Smooth muscle cell (in vitro differentiated cells): ENCODE data around the gene ZNF276. TPM values are rescaled to one million over a fixed set of nuclear protein-coding genes. Genes with fewer than 3 reads are reported as not detected.
"Not testable (repeated sequence)": the region's sequence is repeated elsewhere in the genome, so short reads cannot be mapped to it uniquely, and the experiment has no call there.

ENCODE experiments used
- DNase-seq: peaks from one replicate; lab custom pipeline; 2025; ENCODE audit not compliant: unreplicated experiment; lab: John Stamatoyannopoulos, UW
- H2AFZ ChIP-seq: fragments of 200-600 bp; sonication (generic); 2 replicates; pipeline ENCODE4 v1.6.0; 2016; ENCODE audit warnings: antibody characterized with exemption, low read depth, mild to moderate bottlenecking
- H3F3A ChIP-seq: fragments of 200-600 bp; sonication (generic); 2 replicates; pipeline ENCODE4 v1.6.0; 2017; ENCODE audit warnings: antibody characterized with exemption, low read depth
- H3K27ac ChIP-seq: fragments of 200-600 bp; sonication (generic); 2 replicates; pipeline ENCODE4 v1.5.1; 2016; ENCODE audit warnings: low read depth, mild to moderate bottlenecking
- H3K27me3 ChIP-seq: fragments of 200-600 bp; sonication (generic); 2 replicates; pipeline ENCODE4 v1.6.1; 2016; ENCODE audit warnings: low read depth, mild to moderate bottlenecking
- H3K36me3 ChIP-seq: fragments of 200-600 bp; sonication (generic); 2 replicates; pipeline ENCODE4 v1.5.1; 2016; ENCODE audit warnings: low read depth
- H3K4me1 ChIP-seq: fragments of 200-600 bp; sonication (generic); 2 replicates; pipeline ENCODE4 v1.5.1; 2016; ENCODE audit warnings: low read depth
- H3K4me2 ChIP-seq: fragments of 200-600 bp; sonication (generic); 2 replicates; pipeline ENCODE4 v1.6.0; 2016; ENCODE audit warnings: mild to moderate bottlenecking
- H3K4me3 ChIP-seq: fragments of 200-600 bp; sonication (generic); 2 replicates; pipeline ENCODE4 v1.5.1; 2016; ENCODE audit warnings: mild to moderate bottlenecking
- H3K79me2 ChIP-seq: fragments of 200-600 bp; sonication (generic); 2 replicates; pipeline ENCODE4 v1.6.0; 2016; ENCODE audit warnings: low read depth, mild to moderate bottlenecking
- H3K9ac ChIP-seq: fragments of 200-600 bp; sonication (generic); 2 replicates; pipeline ENCODE4 v1.6.0; 2016; ENCODE audit warnings: low read depth
- H3K9me3 ChIP-seq: fragments of 200-600 bp; sonication (generic); replicated peaks from 2 replicates; pipeline ENCODE4 v1.5.1; 2016; ENCODE audit warnings: low read depth
- H4K20me1 ChIP-seq: fragments of 200-600 bp; sonication (generic); 2 replicates; pipeline ENCODE4 v1.6.0; 2016; ENCODE audit warnings: low read depth
- CTCF ChIP-seq: fragments of 200-600 bp; sonication (generic); IDR thresholded peaks from 2 replicates; pipeline ENCODE4 v1.5.1; 2017; ENCODE audit warnings: borderline replicate concordance, mild to moderate bottlenecking, antibody characterized with exemption; ENCODE audit not compliant: insufficient read depth, poor library complexity, severe bottlenecking
- WGBS: methylation state at CpG from one replicate; pipeline ENCODE4 v1.1.7; 2016; ENCODE audit warnings: low lambda C conversion rate; 5-methylcytosine and 5-hydroxymethylcytosine counted together
- polyA plus RNA-seq: library from polyadenylated mRNA; unstranded; fragments of >200 nt; fragmentation: Nextera tagmentation; extraction: Ambion mirVana; gene quantifications from 2 replicates; pipeline ENCODE4 v1.2.1, GENCODE V29; 2016
- total RNA-seq: library from RNA; depleted of rRNA; stranded (reverse); fragments of >200 nt; gene quantifications from 2 replicates; pipeline ENCODE4 v1.2.3, GENCODE V29; 2014

The ZNF276 gene
- total and polyA plus RNA-seq, 2 experiments from 2014 or later = 8.0 to 11.0 TPM

GRCh38 chr16:89782489-89782888 is 61.2 kb downstream of the ZNF276 start:
- H3K4me3 ChIP-seq = no peak overlapping the region
- no peak overlapping the region for H3K4me2 ChIP-seq
- no peaks in the 10 kb centered on the region for H3F3A ChIP-seq
- H3K4me1 ChIP-seq = no peaks in the 10 kb centered on the region
- no peaks in the 10 kb centered on the region for H4K20me1 ChIP-seq
- H3K27ac ChIP-seq = no peak overlapping the region
- H3K9me3 ChIP-seq = no peaks in the 10 kb centered on the region
- H3K9ac ChIP-seq = no peak overlapping the region
- no peaks in the 10 kb centered on the region for H3K36me3 ChIP-seq
- H2AFZ ChIP-seq = no peak overlapping the region
- DNase-seq = no peak
- no peaks in the 10 kb centered on the region for H3K27me3 ChIP-seq
- H3K79me2 ChIP-seq = no peaks in the 10 kb centered on the region
- WGBS = 97% methylated on average over 6 of the region's 6 CpGs
- no peak for TF ChIP-seq CTCF

- not testable (repeated sequence) for H3K9ac ChIP-seq, H3K79me2 ChIP-seq, H3K4me2 ChIP-seq, H3F3A ChIP-seq, H2AFZ ChIP-seq, H4K20me1 ChIP-seq, H3K4me3 ChIP-seq, H3K9me3 ChIP-seq, DNase-seq, H3K4me1 ChIP-seq, H3K27me3 ChIP-seq, H3K27ac ChIP-seq, H3K36me3 ChIP-seq
- 97% methylated on average over 6 of the region's 6 CpGs for WGBS
These were observed 62.6 kb downstream of the ZNF276 start for GRCh38 chr16:89783952-89784351.

- WGBS = 95% methylated on average over 7 of the region's 7 CpGs
- Histone ChIP-seq H2AFZ (no peak overlapping the region), H3K4me2 (no peak overlapping the region), H4K20me1 (no peaks in the 10 kb centered on the region), H3K36me3 (no peaks in the 10 kb centered on the region), H3K9me3 (no peaks in the 10 kb centered on the region), H3F3A (no peaks in the 10 kb centered on the region), H3K79me2 (no peaks in the 10 kb centered on the region), H3K9ac (no peak overlapping the region), H3K4me1 (no peaks in the 10 kb centered on the region), H3K4me3 (no peak overlapping the region), H3K27ac (no peak overlapping the region), H3K27me3 (no peaks in the 10 kb centered on the region)
- no peak for DNase-seq
- no peak for TF ChIP-seq CTCF
These were observed 63.1 kb downstream of the ZNF276 start for GRCh38 chr16:89784406-89784805.

- no peaks in the 10 kb centered on the region for H3K79me2 ChIP-seq
- no peak overlapping the region for H3K9ac ChIP-seq
- no peak for TF ChIP-seq CTCF
- no peak overlapping the region for H3K4me3 ChIP-seq
- no peaks in the 10 kb centered on the region for H3K4me1 ChIP-seq
- no peaks in the 10 kb centered on the region for H3K9me3 ChIP-seq
- WGBS = 97% methylated on average over 11 of the region's 11 CpGs
- H3K36me3 ChIP-seq = no peaks in the 10 kb centered on the region
- no peaks in the 10 kb centered on the region for H4K20me1 ChIP-seq
- no peak overlapping the region for H3K4me2 ChIP-seq
- no peak overlapping the region for H2AFZ ChIP-seq
- no peaks in the 10 kb centered on the region for H3F3A ChIP-seq
- H3K27ac ChIP-seq = no peak overlapping the region
- no peak for DNase-seq
- no peaks in the 10 kb centered on the region for H3K27me3 ChIP-seq
These were observed 64.3 kb downstream of the ZNF276 start for GRCh38 chr16:89785523-89786155.
